ENCODE measurements around the gene CYP19A1.

Gene CYP19A1

DNA sequence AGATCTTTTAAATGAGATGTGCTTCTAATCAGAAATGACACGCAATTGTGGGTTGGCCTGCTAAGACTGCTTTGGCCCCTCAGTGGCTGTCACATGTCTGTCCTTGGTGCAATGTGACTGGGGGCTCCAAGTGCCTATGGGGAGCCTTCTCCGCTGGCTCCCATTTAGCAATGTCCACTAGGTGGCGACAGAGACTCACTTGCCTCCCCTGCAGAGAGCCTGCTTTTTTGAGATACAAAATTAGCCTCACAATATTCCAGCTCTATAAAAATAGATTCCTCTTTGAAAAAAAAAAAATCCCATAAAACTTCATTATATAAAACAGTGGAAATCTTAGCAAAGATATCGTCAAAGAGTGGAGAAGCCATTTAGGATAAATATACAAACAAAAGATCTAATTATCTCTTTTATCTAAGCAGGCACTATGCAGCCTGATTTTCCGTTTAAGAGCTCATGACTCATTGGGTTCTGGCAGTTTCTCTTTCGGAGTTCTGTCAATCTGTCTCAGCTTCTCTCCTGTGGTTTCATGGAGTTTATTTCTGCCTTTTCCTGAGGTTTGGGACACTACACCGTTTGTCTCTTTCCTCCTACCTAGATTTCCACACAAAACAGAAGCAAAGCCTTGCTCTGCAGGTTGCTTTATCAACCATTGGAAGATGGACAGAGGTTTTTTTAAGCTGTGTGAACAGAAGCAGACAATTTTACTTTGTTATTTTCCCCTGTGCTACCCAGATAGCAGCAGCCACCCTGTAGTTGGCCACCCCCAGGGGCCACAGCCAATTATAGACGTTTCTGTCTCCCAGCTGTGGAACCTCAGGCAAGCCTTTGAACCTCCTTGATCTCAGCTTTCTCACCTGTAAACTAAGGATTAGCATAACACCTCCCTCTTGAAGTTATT, 175.3 kb downstream of the CYP19A1 start:
- no peak overlapping the region for H3K27ac ChIP-seq
- no peaks in the 10 kb centered on the region for H3K27me3 ChIP-seq (replicated peaks)
- peak overlapping the region; percentile 32 for H3K4me3 ChIP-seq (ENCODE audit: low read depth, low read length)
- no peaks in the 10 kb centered on the region for H3K36me3 ChIP-seq (replicated peaks)
- peak; percentile 66 for DNase-seq
- in situ Hi-C loops (cut with HindIII; ENCODE audit: low pct_ligation_motif_present, low sequenced_read_pairs) = no loop called here
- TF ChIP-seq CTCF (IDR thresholded peaks at IDR 0.05; ENCODE audit: low read depth, low read length, missing control alignments) = peak; percentile 97

DNA sequence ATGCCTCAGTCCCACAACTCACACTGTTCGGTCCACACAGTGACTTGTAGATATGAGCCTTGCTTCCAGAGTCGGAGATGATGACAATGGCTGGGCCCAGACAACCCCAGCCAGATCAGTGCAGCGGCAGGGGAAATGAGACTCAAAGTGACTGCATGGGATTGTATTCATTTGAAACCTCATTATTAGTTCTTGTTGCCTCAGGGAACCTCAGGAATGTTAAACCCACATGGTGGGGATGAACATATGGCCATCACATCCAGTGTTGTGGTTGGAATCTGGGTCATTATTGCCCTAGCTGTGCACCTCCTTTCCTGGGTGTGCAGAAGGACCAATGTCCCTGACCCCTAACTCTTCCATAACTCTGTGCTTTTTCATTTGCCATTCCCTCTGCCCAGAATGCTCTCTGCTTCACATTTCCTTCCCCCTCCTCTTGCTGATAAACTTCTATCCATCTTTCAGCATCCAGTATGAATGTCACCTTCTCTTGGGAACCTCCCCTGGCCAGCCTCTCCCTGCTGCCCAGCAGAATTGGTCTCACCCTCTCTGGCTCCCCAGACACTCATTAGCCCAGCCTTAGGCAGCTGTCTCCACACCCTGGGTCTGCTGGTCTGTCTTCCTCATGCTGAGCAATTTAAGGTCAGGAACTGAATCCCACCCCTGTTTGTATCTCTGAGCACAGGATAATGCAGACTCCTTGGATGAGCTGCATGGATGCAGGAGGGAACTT, 176.7 kb downstream of the CYP19A1 start:
- Histone ChIP-seq H3K27ac (no peak overlapping the region), H3K27me3 (replicated peaks) (no peaks in the 10 kb centered on the region), H3K36me3 (replicated peaks) (no peaks in the 10 kb centered on the region), H3K4me3 (ENCODE audit: low read depth, low read length) (no peak overlapping the region)
- DNase-seq = peak; percentile 5
- no peak for TF ChIP-seq CTCF (IDR thresholded peaks at IDR 0.05; ENCODE audit: low read depth, low read length, missing control alignments)
- in situ Hi-C loops (cut with HindIII; ENCODE audit: low pct_ligation_motif_present, low sequenced_read_pairs) = no loop called here

DNA sequence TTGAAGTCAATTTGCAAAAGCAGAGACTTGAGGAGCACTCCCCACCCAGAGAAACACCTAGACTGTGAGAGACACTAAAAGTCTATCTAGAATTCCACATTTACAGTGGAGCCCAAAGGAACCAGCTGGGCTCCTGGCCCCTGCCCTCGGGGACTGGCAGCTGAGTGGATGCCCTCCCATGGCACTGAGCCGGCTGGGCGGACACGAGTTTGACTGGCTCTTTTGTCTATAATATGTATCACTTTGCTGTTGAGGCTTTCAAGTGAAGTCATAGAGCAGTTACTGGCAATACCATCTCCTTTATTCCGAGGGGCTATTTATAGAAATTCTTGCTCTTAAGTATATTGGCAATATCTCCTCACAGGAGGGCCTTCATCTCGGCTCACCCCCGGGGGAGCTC, 177.9 kb downstream of the CYP19A1 start:
- H3K27me3 ChIP-seq (replicated peaks) = no peaks in the 10 kb centered on the region
- no peak overlapping the region for H3K4me3 ChIP-seq (ENCODE audit: low read depth, low read length)
- no peak for DNase-seq
- TF ChIP-seq CTCF (IDR thresholded peaks at IDR 0.05; ENCODE audit: low read depth, low read length, missing control alignments) = no peak
- no peaks in the 10 kb centered on the region for H3K36me3 ChIP-seq (replicated peaks)
- in situ Hi-C loops (cut with HindIII; ENCODE audit: low pct_ligation_motif_present, low sequenced_read_pairs) = no loop called here
- no peak overlapping the region for H3K27ac ChIP-seq

All from brain microvascular endothelial cell (primary cell).